HL-60/S4 (cell line): ENCODE data around the gene RBFA.
"Not testable (repeated sequence)": the region's sequence is repeated elsewhere in the genome, so short reads cannot be mapped to it uniquely, and the experiment has no call there.

Experiments
- in situ Hi-C: fragments of 300-500 bp; cut with MboI; formaldehyde crosslinking; loops from 2 replicates; pipeline ENCODE4 v1.14.3; 2022; ENCODE audit warnings: low sequenced_read_pairs

RBFA gene, protein sequence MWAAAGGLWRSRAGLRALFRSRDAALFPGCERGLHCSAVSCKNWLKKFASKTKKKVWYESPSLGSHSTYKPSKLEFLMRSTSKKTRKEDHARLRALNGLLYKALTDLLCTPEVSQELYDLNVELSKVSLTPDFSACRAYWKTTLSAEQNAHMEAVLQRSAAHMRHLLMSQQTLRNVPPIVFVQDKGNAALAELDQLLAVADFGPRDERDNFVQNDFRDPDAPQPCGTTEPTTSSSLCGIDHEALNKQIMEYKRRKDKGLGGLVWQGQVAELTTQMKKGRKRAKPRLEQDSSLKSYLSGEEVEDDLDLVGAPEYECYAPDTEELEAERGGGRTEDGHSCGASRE

DNA sequence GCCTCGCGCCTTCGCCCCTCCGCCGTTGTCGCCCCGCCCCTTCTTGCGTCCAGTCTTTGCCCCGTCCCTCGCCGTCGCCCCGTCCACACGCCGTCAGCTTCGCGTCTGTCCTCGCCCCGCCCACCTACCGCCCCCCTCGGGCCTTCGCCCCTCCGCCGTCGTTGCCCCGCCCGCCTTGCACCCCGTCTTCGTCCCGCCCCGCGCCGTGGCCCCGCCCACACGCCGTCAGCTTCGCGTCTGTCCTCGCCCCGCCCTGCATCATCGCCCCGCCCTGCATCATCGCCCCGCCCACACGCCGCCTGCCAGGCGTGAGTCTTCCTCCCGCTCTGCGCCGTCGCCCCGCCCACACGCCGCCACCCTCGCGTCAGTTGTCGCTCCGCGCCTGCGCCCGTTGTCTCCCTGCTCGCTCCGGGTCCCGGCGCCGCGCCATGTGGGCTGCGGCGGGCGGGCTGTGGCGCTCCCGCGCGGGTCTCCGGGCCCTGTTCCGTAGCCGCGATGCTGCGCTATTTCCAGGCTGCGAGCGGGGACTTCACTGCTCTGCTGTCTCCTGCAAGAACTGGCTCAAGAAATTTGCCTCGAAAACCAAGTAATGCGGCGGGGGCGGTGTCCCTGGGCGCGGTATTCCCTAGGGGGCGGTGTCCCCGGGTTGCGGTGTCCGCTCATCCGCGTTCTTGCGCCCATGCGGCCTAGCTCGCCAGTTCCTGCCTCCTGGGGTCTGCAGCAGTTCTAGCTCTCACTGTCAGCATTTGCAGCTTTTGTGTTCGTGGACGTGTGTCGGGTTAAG lies at the start of gene RBFA:
Gene RBFA (plus strand): TSS at position 367 of the 784 bp plus-strand sequence. CDS start 62 bp downstream, at position 429.
- in situ Hi-C loops: no loop called here

DNA sequence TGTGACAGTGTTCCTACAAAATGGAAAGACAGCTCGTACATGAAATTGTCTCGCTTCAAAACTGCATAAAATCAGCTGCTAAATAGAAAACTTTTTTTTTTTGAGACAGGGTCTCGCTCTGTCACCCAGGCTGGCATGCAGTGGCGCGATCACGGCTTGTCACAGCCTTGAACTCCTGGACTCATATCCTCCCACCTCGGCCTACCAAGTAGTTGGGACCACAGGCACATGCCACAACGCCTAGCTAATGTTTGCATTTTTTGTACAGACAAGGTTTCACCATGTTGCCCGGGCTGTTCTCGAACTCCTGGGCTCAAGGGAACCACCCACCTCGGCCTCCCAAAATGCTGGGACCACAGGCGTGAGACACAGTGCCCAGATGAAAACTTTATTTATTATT lies 49.1 kb upstream of the RBFA start:
- in situ Hi-C loops: no loop called here

DNA sequence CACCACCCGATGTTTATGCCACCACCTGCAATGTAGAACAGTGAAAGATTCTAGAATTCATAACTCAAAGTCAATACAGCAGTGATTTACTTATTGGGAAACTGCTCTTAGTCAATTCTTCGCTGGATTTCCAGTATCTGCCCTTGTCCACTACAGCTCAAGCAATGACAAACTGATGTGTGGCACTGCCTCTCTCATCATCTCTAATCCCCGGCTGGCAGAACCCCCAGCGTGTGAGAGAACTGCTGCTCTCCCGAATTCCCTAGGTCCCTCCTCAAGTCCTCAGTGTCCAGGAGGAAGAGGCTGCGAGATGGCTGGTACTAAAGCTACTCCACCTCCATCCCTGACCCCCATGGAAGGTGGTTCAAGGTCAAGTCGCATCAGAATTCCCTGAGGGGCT lies 47.5 kb upstream of the RBFA start:
- in situ Hi-C loops: no loop called here

DNA sequence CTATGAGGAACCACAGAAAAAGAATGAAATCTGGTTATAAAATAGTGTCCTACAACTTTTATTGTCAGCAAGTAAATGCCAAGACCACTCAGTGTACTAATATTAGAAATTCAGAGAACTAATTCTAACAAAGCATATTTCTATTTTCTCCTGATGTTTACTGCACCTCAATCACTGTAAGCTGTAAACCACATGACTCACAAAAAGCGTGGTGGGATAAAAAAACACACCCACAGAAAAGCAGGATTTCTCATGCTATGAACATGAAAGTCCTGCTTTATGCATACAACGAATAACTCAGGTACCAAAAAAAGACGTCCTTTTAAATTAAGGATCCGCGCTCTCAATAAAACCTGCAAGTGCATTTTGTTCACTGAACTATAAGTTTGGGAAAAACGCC lies 46.7 kb upstream of the RBFA start:
- in situ Hi-C loops: no loop called here

DNA sequence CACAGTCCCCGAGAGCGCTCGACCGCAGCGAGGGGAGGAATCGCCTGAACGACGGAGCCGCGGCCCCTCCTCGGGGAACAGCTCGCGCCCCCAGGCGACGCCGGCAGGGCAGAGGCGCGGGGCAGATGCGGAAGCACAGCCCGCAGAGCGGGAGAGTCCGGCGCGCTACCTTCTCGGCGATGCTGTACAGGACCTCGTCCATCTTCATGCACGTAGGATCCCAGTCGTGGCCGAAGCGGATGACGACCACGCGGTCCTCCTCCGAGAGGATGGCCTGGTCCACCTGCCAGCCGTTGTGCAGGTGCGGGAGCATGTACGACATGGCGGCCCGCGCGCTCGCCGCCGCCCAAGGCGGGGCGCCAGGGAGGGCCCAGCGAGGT lies 46.2 kb upstream of the RBFA start:
- in situ Hi-C loops: no loop called here

DNA sequence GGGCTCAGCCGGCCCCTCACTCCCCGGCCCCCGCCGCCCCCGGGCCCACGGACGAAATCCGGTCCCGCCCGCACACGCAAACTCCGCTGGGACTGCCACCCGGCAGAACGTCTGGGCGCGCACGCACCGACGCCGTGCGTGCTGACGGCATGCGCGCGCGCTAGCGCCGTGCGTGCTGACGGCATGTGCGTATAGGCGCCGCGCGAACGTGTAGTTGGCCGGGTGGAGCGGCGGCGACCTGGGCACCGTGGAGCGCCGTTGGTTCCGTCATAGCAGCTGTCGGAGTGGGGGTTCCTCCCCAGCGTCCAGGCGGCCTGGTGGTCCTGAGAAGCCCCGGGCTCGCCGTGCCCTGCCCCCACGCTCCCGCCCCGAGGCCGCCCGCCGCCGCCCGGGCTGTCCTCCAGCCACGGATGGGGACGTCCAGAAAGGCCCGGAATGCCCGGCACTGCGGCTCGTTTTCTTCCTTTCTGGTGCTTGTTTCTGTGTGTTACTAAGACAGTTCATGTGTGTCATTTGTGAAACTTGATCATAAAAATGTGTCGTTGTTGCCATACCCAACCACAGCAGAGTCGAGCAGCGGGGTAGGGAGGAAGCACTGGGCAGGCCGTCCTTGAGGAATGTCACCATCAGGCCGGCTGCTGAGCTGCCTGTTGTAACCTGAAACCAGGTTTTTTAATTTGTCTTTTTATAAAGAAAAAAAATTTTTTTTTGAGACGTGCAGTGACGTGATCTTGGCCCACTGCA lies 45.6 kb upstream of the RBFA start, which contains the start of gene TXNL4A:
Gene TXNL4A (minus strand): TSS at position 113 of the 744 bp plus-strand sequence. CDS start 171 bp downstream, outside the sequence.
- in situ Hi-C loops: no loop called here

DNA sequence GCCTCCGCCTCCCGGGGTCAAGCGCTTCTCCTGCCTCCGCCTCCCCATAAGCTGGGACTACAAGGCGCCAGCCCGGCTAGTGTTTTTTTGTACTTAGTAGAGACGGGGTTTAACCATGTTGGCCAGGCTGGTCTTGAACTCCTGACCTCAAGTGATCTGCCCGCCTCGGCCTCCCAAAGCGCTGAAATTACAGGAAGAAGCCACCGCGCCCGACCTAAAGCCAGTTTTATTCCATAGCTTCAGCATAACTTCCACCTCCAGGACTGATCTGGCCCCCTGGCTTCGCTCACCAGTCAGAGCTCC lies 45.1 kb upstream of the RBFA start:
- in situ Hi-C loops: no loop called here

DNA sequence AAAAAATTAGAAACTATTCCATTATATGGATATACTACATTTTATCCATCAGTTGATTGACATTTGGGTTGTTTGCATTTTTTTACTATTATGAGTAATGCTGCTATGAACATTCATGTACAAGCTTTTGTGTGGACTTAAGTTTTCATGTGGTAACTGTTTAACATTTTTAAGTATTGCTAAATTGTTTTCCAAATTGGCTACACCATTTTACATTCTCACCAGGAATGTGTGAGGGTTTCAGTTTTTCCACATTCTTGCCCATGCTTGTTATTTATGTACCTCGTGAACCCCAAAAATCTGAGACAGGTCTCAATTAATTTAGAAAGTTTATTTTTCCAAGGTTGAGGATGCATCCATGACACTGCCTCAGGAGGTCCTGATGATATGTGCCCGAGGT lies 42.7 kb upstream of the RBFA start:
- in situ Hi-C loops: no loop called here

DNA sequence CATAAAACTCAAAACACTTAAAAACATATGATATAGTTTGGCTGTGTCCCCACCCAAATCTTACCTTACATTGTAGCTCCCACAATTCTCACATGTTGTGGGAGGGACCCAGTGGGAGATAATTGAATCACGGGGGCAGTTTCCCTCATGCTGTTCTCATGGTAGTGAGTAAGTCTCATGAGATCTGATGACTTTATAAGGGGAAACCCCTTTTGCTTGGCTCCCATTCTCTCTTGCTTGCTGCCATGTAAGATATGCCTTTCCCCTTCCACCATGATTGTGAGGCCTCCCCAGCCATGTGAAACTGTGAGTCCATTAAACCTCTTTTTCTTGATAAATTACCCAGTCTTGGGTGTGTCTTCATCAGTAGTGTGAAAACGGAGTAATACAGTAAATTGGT lies 34.5 kb upstream of the RBFA start:
- in situ Hi-C loops: not testable (repeated sequence)

DNA sequence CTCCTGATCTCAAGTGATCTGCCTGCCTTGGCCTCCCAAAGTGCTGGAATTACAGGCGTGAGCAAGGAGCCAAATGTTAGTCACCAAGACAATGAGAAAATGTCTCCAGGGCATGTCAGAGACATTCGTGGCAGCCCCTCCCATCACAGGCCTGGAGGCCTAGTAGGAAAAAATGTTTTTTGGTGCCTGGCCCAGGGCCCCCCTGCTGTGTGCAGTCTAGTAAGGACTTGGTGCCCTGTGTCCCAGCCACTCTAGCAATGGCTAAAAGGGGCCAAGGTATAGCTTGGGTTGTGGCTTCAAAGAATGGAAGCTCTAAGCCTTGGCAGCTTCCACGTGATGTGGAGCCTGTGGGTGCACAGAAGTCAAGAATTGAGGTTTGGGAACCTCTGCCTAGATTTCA lies 33.4 kb upstream of the RBFA start:
- in situ Hi-C loops: no loop called here

DNA sequence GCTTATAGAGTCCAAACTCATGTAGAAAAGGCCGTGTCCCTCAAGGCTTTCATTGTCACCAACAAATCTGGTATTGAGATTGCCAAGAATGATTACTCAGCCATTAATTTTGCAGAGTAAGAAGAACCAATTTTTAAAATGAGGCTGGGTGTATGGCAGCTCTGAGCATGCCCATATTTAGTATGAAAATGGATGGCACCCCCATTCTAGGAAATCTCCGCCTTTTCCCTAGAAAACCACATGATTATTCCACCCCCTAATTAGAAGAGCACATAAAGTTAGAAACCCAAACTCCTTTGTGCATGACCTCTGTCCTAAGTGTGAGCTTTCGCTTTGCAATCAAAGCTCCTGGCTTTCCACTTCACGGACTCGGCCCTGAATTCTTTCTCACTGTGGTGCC lies 31.8 kb upstream of the RBFA start:
- in situ Hi-C loops: no loop called here

DNA sequence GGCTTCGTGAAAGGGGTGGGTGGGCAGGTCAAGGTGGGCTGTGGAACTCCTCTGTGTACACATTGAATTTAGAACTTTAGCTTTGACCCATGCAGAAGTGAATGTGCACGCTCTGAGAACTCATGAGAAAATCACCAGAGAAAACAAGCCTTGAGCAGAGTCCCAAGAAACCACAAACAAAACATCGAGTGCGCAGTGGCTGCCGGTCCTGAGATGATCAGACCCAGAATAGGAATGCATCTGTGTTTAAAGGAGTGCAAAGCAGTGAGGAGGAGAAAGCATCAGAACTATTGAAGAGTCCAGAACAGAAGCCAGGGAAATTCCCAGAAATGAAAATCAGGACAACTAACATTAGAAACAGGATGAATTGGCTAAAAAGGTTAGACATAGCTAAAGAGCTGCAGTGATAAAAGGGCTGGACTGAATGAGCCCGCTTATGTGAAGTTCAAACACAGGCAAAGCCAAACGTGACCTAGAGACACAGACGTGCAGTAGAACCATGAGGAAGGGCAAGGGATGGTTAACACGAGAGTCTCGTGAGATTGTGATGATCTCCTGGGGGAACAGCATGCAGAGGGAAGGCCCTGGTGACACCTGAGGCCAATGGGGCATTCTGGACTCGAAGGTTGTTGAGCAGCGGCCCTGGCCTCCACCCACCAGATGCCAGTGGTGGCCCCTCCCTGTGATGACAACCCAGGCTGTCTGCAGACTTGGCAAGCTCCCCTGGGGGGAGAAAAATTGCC lies 29.5 kb upstream of the RBFA start:
- in situ Hi-C loops: no loop called here

DNA sequence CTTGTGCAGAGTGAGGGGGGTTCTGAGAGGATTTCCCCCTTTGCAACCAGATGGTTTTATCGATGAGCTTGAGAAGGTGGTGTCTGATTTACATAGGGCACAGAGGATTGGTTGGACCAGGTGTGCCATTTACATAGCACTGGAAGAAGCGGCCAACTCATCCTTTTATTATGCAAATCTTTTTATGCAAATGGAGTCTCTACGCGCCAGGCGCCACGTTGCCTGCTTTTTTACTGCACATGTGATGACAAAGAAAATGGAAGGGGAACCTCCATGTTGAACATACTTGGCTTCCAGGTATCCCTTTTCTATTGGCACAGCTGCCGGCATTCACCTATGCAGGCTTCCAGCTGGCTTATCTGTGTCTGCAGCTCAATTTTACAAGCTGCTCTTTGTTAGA lies 27.5 kb upstream of the RBFA start:
- in situ Hi-C loops: no loop called here

DNA sequence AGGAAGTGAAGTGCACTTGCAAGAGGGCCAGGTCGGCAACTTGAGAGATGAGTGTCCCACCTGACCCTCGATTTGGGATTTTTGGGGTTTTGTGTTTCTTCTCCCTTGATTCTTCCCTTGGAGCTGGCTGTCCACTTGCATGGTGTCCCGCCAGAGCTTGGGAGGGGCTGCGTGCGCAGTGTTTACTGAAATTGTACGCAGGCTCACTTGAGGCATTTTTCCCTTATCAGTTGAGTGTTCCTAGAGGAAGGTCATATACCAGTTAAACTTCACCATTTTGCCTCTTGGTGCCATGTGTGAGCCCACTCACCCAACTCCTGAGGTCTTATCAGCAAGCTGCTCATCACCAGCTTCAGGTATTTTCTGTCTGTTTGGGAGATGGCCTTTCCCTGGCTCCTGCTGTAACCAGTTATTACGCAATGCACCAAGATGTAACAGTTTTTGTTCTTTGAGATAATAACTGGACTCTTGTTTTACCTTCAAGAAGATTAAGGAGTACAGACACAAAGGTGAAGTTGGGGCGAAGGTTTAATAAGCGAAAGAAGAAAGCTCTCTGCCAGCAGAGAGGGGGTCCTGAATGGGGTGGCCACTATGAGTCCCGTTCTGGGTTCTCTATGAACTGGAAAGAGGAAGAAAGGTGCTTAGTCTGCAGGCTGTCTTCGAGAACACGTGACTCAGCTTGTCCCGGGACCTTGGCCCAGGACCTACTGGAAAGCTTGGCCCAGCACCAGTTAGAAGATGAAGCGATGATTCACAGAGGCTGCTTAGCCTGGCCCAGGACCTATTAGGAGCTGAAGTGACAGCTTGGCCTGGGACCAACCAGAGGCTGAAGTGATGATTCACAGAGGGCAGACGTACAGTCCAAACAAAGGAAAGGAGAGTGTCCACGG lies 24.3 kb upstream of the RBFA start:
- in situ Hi-C loops: no loop called here

DNA sequence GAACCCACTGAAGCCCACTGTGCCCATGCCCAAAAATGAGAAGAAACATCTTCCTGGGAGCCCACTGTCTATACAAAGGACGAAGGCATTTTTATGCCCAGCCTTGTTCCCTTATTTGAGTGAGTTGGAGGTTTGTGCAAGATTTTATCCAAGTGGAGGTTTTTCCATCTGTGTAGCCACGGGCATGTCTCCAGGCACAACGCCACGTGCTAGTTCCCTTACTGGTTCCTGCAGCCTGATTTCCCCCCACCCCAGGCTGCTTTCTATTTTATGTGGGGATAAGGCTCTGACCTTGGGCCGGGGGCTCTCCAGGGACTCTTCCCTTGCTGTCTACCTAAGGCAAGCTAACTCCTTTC lies 23.7 kb upstream of the RBFA start:
- in situ Hi-C loops: no loop called here

DNA sequence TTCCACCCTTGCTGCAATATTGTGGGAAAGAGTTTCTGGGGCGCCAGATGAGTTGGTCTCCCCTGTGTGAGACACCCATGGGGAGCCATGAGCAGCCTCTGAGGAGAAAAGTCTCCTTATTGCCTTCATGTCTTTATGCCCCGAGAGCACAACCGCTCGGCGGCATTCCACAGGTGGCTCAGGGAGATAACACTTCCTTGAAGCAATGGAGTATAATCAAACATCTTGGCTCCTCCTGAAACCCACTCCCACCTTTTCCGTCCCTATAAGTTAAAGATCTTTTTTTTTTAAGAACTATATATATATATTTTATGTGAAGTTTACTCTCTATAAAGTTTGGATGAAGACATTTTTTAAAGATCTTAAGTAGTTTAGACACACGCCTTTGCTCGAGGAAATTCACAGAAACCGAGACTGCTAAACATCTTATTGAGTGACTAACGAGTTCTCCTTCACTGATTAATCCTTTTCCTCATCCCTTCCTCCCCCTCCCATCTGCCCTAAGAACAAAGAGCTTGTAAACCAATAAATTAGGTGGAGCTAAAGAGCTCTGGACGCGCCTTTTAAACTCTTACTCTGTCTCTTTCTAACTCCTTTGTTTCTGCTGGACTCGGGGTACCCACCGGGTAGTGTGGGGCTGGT lies 22.6 kb upstream of the RBFA start:
- in situ Hi-C loops: not testable (repeated sequence)

DNA sequence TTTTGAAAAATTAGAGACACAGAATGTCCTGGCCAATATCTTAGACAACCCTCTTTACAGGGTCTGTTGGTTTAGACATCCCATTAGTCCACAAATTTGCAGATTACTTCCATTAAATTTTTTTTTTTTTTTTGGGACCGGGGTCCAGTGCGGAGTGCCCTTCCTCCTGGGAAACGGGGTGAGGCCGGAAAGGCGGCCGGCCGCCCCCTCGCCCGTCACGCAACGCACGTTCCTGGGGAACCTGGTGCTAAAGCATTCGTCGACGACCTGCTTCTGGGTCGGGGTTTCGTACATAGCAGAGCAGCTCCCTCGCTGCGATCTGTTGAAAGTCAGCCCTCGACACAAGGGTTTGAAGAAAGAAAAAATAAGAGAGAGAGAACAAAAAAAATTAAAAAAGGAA lies 21.5 kb upstream of the RBFA start:
- in situ Hi-C loops: no loop called here

DNA sequence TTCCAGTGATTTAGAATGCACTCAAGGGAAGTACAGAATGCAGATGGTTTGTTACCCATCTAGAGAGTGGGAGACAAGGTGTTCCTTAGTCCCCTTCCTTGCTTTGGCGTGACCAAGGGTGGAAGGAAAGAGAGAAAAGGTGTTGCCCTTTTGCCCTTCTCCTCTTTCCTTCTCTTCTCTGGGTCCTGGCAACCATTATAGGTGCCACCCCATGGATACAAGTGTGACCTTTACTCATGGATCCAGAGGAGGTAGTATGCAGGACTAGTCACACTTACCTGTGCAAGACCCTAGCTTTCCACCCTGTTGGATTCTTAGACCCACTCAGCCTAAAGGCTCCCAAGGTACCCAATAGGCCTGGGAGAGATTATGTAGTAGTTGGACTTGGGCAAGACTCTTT lies 11.6 kb upstream of the RBFA start:
- in situ Hi-C loops: no loop called here

DNA sequence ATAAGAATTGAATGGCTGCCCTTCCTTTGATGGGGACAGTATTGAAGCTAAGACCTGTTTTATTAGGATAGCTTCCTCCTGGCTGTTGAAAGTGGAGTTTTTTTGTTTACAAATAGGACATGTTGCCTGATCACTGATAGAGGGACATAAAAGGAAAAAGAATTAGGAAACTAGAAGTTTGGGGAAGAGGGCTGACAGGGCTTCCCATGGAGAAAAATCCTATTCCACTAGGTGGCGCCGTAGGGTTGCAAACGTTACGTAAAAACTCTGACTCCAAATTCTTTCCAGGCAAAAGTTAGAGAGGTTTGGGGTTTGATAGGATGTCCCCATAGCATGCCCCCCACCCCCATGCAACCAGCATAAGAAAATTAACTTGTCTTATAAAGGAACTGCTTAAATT lies 11.1 kb upstream of the RBFA start:
- in situ Hi-C loops: no loop called here

DNA sequence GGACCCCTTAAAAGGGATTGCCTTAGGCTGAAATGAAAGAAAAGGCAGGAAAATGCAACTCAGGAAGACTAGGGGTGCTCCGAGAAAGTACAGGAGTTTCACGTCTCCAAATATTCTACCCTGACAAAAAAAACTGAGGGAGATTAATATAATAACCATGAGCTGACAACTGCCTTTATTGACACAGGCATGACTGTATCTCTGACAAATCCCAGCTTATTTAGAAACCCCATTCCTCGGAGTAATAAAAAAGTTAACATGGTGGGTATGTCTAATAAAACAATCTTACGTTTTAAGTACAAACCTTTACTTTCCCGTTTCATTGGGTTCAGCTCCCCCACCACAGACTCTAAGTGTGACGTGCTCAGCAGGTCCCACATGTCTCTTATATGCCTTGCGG lies 7.9 kb upstream of the RBFA start:
- in situ Hi-C loops: no loop called here
